ENCODE results near the gene MBD3L1. TPM values are rescaled to one million over a fixed set of nuclear protein-coding genes. Genes with fewer than 3 reads are reported as not detected.

Gene MBD3L1
- total and polyA plus RNA-seq, 9 of the 15 experiments (the other 6 are each of a cell fraction or from before 2014, with no cell fraction given): not detected

DNA sequence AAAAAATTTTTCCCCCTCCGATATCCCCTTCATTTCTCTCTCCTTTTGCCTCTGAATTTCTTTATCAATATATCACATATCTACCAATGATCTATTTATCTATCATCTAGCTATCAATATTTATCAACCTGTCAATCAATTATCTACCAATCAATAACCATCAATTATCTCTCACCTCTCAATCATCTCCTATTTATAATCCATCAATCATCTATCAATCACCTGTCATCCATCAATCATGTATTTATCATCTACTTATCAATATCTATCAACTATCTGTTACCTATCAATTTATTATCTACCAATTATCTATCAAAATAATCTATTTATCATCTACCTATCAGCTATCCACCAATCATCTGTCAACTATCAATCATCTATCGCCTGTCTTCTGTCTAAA is 17.1 kb downstream of the MBD3L1 start (continued):
- TF ChIP-seq KLF1 (tag; IDR thresholded peaks at IDR 0.05): no peak
- TF ChIP-seq MEIS2 (IDR thresholded peaks at IDR 0.05; ENCODE audit: partially characterized antibody): peak; percentile 70
- no peak for TF ChIP-seq ZKSCAN1 (IDR thresholded peaks at IDR 0.05; ENCODE audit: low read depth, low read length)
- TF ChIP-seq WHSC1 (IDR thresholded peaks at IDR 0.05; ENCODE audit: low read length): no peak
- no peak for TF ChIP-seq ZNF232 (CRISPR knock-in tag; IDR thresholded peaks at IDR 0.05)
- TF ChIP-seq, protein P1, sequence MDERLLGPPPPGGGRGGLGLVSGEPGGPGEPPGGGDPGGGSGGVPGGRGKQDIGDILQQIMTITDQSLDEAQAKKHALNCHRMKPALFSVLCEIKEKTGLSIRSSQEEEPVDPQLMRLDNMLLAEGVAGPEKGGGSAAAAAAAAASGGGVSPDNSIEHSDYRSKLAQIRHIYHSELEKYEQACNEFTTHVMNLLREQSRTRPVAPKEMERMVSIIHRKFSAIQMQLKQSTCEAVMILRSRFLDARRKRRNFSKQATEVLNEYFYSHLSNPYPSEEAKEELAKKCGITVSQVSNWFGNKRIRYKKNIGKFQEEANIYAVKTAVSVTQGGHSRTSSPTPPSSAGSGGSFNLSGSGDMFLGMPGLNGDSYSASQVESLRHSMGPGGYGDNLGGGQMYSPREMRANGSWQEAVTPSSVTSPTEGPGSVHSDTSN (CRISPR knock-in tag; IDR thresholded peaks at IDR 0.05; ENCODE audit: low read depth): no peak
- TF ChIP-seq, protein P1 (tag; conservative IDR thresholded peaks at IDR 0.05; ENCODE audit: low read depth): peak; percentile 84
- TF ChIP-seq ZNF23 (CRISPR knock-in tag; IDR thresholded peaks at IDR 0.05): no peak
- TF ChIP-seq, protein P2, sequence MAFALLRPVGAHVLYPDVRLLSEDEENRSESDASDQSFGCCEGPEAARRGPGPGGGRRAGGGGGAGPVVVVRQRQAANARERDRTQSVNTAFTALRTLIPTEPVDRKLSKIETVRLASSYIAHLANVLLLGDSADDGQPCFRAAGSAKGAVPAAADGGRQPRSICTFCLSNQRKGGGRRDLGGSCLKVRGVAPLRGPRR (CRISPR knock-in tag; IDR thresholded peaks at IDR 0.05): no peak
- no peak for TF ChIP-seq KLF16 (IDR thresholded peaks at IDR 0.05)
- no peak for TF ChIP-seq CBFB (CRISPR knock-in tag; IDR thresholded peaks at IDR 0.05)
- TF ChIP-seq, protein P3, sequence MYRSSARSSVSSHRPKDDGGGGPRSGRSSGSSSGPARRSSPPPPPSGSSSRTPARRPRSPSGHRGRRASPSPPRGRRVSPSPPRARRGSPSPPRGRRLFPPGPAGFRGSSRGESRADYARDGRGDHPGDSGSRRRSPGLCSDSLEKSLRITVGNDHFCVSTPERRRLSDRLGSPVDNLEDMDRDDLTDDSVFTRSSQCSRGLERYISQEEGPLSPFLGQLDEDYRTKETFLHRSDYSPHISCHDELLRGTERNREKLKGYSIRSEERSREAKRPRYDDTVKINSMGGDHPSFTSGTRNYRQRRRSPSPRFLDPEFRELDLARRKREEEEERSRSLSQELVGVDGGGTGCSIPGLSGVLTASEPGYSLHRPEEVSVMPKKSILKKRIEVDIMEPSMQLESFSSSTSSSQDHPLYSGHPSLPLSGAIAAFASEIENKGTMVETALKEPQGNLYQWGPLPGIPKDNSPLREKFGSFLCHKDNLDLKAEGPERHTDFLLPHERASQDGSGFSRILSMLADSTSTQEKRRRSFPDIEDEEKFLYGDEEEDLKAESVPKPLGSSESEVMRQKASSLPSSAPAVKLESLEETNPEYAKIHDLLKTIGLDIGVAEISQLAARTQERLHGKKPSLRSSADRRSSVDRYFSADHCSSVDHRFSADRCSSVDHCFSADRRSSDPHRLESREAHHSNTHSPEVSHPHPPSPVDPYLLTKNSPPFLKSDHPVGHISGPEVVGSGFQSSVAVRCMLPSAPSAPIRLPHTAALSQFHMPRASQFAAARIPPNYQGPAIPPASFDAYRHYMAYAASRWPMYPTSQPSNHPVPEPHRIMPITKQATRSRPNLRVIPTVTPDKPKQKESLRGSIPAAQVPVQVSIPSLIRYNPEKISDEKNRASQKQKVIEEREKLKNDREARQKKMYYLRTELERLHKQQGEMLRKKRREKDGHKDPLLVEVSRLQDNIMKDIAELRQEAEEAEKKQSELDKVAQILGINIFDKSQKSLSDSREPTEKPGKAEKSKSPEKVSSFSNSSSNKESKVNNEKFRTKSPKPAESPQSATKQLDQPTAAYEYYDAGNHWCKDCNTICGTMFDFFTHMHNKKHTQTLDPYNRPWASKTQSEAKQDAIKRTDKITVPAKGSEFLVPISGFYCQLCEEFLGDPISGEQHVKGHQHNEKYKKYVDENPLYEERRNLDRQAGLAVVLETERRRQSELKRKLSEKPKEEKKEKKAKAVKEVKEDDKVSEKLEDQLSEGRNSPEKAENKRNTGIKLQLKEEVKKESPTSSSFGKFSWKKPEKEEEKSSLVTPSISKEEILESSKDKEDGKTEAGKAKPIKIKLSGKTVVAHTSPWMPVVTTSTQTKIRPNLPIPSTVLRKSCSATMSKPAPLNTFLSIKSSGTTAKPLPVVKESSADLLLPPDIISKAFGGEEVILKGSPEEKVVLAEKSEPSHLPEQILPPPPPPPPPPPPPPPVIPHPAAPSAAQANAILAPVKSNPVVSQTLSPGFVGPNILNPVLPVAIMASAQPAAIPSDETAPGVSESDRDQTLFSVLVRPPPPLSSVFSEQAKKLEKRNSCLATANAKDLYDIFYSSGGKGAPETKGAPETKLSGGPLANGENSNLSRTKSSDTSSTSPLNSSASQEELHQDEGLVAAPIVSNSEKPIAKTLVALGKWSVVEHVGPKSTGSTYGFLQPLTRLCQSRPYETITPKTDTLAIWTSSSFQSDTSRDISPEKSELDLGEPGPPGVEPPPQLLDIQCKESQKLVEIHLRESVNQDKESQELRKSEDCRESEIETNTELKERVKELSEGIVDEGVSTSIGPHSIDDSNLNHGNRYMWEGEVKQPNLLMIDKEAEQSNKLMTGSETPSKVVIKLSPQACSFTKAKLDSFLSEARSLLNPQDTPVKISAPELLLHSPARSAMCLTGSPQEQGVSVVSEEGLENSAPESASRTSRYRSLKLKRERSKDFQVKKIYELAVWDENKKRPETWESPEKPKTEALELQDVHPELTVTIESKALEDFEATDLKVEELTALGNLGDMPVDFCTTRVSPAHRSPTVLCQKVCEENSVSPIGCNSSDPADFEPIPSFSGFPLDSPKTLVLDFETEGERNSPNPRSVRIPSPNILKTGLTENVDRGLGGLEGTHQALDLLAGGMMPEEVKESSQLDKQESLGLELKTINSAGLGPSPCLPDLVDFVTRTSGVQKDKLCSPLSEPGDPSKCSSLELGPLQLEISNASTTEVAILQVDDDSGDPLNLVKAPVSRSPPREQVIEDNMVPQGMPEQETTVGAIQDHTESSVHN (IDR thresholded peaks at IDR 0.05; ENCODE audit: borderline replicate concordance in 1 of 2, low read depth in 1 of 2): no peak
- TF ChIP-seq, protein P4, sequence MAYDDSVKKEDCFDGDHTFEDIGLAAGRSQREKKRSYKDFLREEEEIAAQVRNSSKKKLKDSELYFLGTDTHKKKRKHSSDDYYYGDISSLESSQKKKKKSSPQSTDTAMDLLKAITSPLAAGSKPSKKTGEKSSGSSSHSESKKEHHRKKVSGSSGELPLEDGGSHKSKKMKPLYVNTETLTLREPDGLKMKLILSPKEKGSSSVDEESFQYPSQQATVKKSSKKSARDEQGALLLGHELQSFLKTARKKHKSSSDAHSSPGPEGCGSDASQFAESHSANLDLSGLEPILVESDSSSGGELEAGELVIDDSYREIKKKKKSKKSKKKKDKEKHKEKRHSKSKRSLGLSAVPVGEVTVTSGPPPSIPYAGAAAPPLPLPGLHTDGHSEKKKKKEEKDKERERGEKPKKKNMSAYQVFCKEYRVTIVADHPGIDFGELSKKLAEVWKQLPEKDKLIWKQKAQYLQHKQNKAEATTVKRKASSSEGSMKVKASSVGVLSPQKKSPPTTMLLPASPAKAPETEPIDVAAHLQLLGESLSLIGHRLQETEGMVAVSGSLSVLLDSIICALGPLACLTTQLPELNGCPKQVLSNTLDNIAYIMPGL (CRISPR knock-in tag; IDR thresholded peaks at IDR 0.05): no peak
- TF ChIP-seq ATF7 (IDR thresholded peaks at IDR 0.05): no peak
- TF ChIP-seq NR2C1 (IDR thresholded peaks at IDR 0.05): no peak
- no peak for TF ChIP-seq NR2C1 (tag; IDR thresholded peaks at IDR 0.05)
